ENCODE measurements around the gene PLA2G6.

The PLA2G6 gene

DNA sequence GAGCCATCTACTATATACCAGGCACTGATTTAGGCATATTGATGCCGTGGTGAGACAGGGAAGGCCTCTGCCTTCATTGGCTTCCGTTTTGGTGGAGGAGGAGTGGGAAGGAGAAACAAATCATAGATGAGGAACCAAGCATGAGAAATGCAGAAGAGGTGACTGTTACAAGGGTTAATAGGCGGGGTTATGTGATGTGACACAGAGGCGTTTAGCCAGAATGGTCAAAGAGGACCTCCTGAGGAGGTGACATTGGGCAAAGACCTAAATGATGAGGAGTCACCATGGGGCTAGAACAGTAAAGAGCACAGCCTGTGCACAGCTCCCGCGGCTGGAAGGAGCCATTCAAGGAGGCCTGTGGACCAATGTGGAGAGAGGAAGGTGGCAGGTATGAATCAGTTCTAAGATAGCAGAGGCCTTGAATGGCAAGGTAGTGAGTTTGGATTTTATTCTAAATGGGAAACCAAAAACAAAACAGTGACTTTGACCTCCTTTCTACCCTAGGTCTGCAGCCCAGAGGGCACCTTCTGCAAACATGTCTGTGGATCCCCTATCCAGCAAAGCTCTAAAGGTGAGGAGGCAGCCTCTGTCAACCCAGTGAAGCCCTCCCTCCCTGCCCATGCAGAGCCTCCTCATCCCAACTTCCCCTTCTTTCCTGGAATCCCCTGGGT, 31.8 kb upstream of the PLA2G6 start:
- H3K4me3 ChIP-seq (replicated peaks; ENCODE audit: low read depth, low read length) = no peak overlapping the region
- no peak for TF ChIP-seq CTCF (IDR thresholded peaks at IDR 0.05; ENCODE audit: low read depth, low read length, missing control alignments)
- no peak for DNase-seq (ENCODE audit: extremely low read depth, low read depth)

GRCh38 chr22:38212442-38212841, 30.8 kb upstream of the PLA2G6 start:
- H3K4me3 ChIP-seq (replicated peaks; ENCODE audit: low read depth, low read length) = no peak overlapping the region
- no peak for DNase-seq (ENCODE audit: extremely low read depth, low read depth)
- TF ChIP-seq CTCF (IDR thresholded peaks at IDR 0.05; ENCODE audit: low read depth, low read length, missing control alignments) = no peak

DNA sequence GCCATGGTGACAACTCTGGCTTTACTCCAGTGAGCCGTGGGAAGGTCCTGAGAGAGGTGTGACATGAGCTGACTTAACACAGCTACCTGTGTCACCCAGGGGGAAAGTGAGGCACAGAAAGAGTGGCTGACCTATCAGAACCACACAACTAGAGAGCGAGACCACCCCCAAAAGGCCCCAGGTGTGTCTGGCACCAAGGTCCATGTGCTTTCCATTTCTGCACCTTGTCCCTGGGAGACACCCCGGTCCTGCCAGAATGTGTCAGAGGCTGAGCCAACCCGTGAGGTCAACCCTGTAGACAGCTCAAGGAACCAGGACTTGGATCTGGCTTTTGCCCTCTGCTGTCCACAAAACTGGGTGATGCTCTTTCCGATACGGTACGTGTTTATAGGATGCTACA, 29.9 kb upstream of the PLA2G6 start:
- DNase-seq (ENCODE audit: extremely low read depth, low read depth) = no peak
- TF ChIP-seq CTCF (IDR thresholded peaks at IDR 0.05; ENCODE audit: low read depth, low read length, missing control alignments) = no peak
- no peak overlapping the region for H3K4me3 ChIP-seq (replicated peaks; ENCODE audit: low read depth, low read length)

- no peak for DNase-seq (ENCODE audit: extremely low read depth, low read depth)
- H3K4me3 ChIP-seq (replicated peaks; ENCODE audit: low read depth, low read length) = no peak overlapping the region
- TF ChIP-seq CTCF (IDR thresholded peaks at IDR 0.05; ENCODE audit: low read depth, low read length, missing control alignments) = no peak
Measured at GRCh38 chr22:38208551-38208968, 26.9 kb upstream of the PLA2G6 start.

- no peak overlapping the region for H3K4me3 ChIP-seq (replicated peaks; ENCODE audit: low read depth, low read length)
- TF ChIP-seq CTCF (IDR thresholded peaks at IDR 0.05; ENCODE audit: low read depth, low read length, missing control alignments) = no peak
- DNase-seq (ENCODE audit: extremely low read depth, low read depth) = no peak
Measured at GRCh38 chr22:38207898-38208432, 26.3 kb upstream of the PLA2G6 start.

- TF ChIP-seq CTCF (IDR thresholded peaks at IDR 0.05; ENCODE audit: low read depth, low read length, missing control alignments) = no peak
- no peak overlapping the region for H3K4me3 ChIP-seq (replicated peaks; ENCODE audit: low read depth, low read length)
- no peak for DNase-seq (ENCODE audit: extremely low read depth, low read depth)
Measured at GRCh38 chr22:38205261-38206128, 23.9 kb upstream of the PLA2G6 start.
